Thymus (tissue), 11 donors: ENCODE results near the gene ITPR3. TPM values are rescaled to one million over a fixed set of nuclear protein-coding genes. Genes with fewer than 3 reads are reported as not detected.

Experiments
- DNase-seq, 9 donors: peaks; one replicate each; pipeline ENCODE4 v3.0.0-alpha.2; 2013; ENCODE audit warnings: low spot score in 9 of 9, low read depth in 6 of 9, missing footprints in 1 of 9
- H3K27ac ChIP-seq, 2 donors: one replicate each; pipeline ENCODE4 v1.5.1; 2013; ENCODE audit warnings: control low read depth in 1 of 2, low read depth in 1 of 2, low read length in 1 of 2, mild to moderate bottlenecking in 1 of 2, moderate library complexity in 1 of 2
- H3K27me3 ChIP-seq, 2 donors: one replicate each; pipeline ENCODE4 v1.5.1; 2013; ENCODE audit warnings: low read length in 1 of 2; ENCODE audit not compliant: control insufficient read depth in 2 of 2, insufficient read depth in 1 of 2
- H3K36me3 ChIP-seq, 2 donors: one replicate each; pipeline ENCODE4 v1.5.1; 2013; ENCODE audit warnings: low read length in 1 of 2, mild to moderate bottlenecking in 1 of 2, moderate library complexity in 1 of 2; ENCODE audit not compliant: control insufficient read depth in 2 of 2, insufficient read depth in 2 of 2
- H3K4me1 ChIP-seq, 2 donors: one replicate each; pipeline ENCODE4 v1.5.1; 2013; ENCODE audit warnings: low read length in 2 of 2; ENCODE audit not compliant: control insufficient read depth in 2 of 2, insufficient read depth in 2 of 2
- H3K4me3 ChIP-seq, 2 donors: one replicate each; pipeline ENCODE4 v1.5.1; 2013; ENCODE audit warnings: low read length in 2 of 2, control low read depth in 1 of 2, mild to moderate bottlenecking in 1 of 2
- H3K9me3 ChIP-seq, 2 donors: one replicate each; pipeline ENCODE4 v1.5.1; 2013; ENCODE audit warnings: low read length in 1 of 2, mild to moderate bottlenecking in 1 of 2; ENCODE audit not compliant: control insufficient read depth in 2 of 2, insufficient read depth in 1 of 2
- WGBS: extraction: QIAGEN DNeasy Blood & Tissue Kit; methylation state at CpG from one replicate; pipeline ENCODE4 v1.1.7; 2013; 5-methylcytosine and 5-hydroxymethylcytosine counted together
- polyA plus RNA-seq: library from polyadenylated mRNA; stranded (reverse); fragments of 200-250 nt; gene quantifications from one replicate; pipeline ENCODE4 v1.2.3, GENCODE V29; 2013
- total RNA-seq: library from RNA; stranded (reverse); fragments of 120-200 nt; gene quantifications from one replicate; pipeline ENCODE4 v1.2.4, GENCODE V29; 2013
- donor health status: healthy.

Gene ITPR3
- total and polyA plus RNA-seq, 2 donors, result 4.7 to 19.5 TPM

GRCh38 chr6:33665957-33666356 is 44.8 kb downstream of the ITPR3 start:
- H3K36me3 ChIP-seq, result peaks cover 57 to 84% of the 10 kb centered on the region in 2 donors
- H3K4me3 ChIP-seq, result no peak overlapping the region
- H3K9me3 ChIP-seq, result no peaks in the 10 kb centered on the region
- peaks cover 0 to 2% of the 10 kb centered on the region in 2 donors for H3K4me1 ChIP-seq
- H3K27ac ChIP-seq, result no peak overlapping the region
- WGBS, result 96% methylated on average over 13 of the region's 13 CpGs
- no peaks in the 10 kb centered on the region for H3K27me3 ChIP-seq
- DNase-seq, result no peak

GRCh38 chr6:33667072-33667471 is 46.0 kb downstream of the ITPR3 start:
- H3K4me3 ChIP-seq, result no peak overlapping the region
- H3K36me3 ChIP-seq, result peaks cover 62 to 95% of the 10 kb centered on the region in 2 donors
- DNase-seq, result no peak
- H3K27me3 ChIP-seq, result no peaks in the 10 kb centered on the region
- H3K9me3 ChIP-seq, result no peaks in the 10 kb centered on the region
- peaks cover 0 to 2% of the 10 kb centered on the region in 2 donors for H3K4me1 ChIP-seq
- no peak overlapping the region for H3K27ac ChIP-seq
- 98% methylated on average over 16 of the region's 16 CpGs for WGBS

GRCh38 chr6:33667776-33668175 is 46.7 kb downstream of the ITPR3 start:
- Histone ChIP-seq H3K36me3 (peaks cover 67 to 95% of the 10 kb centered on the region in 2 donors), H3K27ac (no peak overlapping the region), H3K4me3 (no peak overlapping the region), H3K4me1 (peaks cover 0 to 2% of the 10 kb centered on the region in 2 donors), H3K27me3 (no peaks in the 10 kb centered on the region), H3K9me3 (no peaks in the 10 kb centered on the region)
- WGBS, result 99% methylated on average over 11 of the region's 11 CpGs
- DNase-seq, result no peak

GRCh38 chr6:33668328-33668727 is 47.2 kb downstream of the ITPR3 start:
- H3K27me3 ChIP-seq, result no peaks in the 10 kb centered on the region
- no peaks in the 10 kb centered on the region for H3K9me3 ChIP-seq
- peaks cover 0 to 2% of the 10 kb centered on the region in 2 donors for H3K4me1 ChIP-seq
- no peak for DNase-seq
- WGBS, result 98% methylated on average over 8 of the region's 8 CpGs
- H3K4me3 ChIP-seq, result no peak overlapping the region
- H3K36me3 ChIP-seq, result peaks cover 67 to 95% of the 10 kb centered on the region in 2 donors
- no peak overlapping the region for H3K27ac ChIP-seq

GRCh38 chr6:33668914-33669313 is 47.8 kb downstream of the ITPR3 start:
- H3K27ac ChIP-seq, result no peak overlapping the region
- WGBS, result 85% methylated on average over 17 of the region's 17 CpGs
- peak in 7 of 9 donors; percentile 24 to 68 (median 36) for DNase-seq
- H3K4me3 ChIP-seq, result no peak overlapping the region
- H3K36me3 ChIP-seq, result peaks cover 68 to 95% of the 10 kb centered on the region in 2 donors
- H3K27me3 ChIP-seq, result no peaks in the 10 kb centered on the region
- peaks cover 0 to 2% of the 10 kb centered on the region in 2 donors for H3K4me1 ChIP-seq
- no peaks in the 10 kb centered on the region for H3K9me3 ChIP-seq

- Histone ChIP-seq H3K4me1 (peaks cover 0 to 2% of the 10 kb centered on the region in 2 donors), H3K9me3 (no peaks in the 10 kb centered on the region), H3K4me3 (no peak overlapping the region), H3K36me3 (peaks cover 66 to 100% of the 10 kb centered on the region in 2 donors), H3K27me3 (no peaks in the 10 kb centered on the region), H3K27ac (no peak overlapping the region)
- no peak for DNase-seq
- 97% methylated on average over 21 of the region's 21 CpGs for WGBS
These were observed 49.1 kb downstream of the ITPR3 start for GRCh38 chr6:33670086-33670660.

GRCh38 chr6:33670971-33671743 is 50.0 kb downstream of the ITPR3 start:
- H3K27ac ChIP-seq, result no peak overlapping the region
- peaks cover 67 to 100% of the 10 kb centered on the region in 2 donors for H3K36me3 ChIP-seq
- DNase-seq, result no peak
- H3K27me3 ChIP-seq, result no peaks in the 10 kb centered on the region
- H3K4me1 ChIP-seq, result peaks cover 0 to 2% of the 10 kb centered on the region in 2 donors
- WGBS, result 94% methylated on average over 30 of the region's 30 CpGs
- H3K9me3 ChIP-seq, result no peaks in the 10 kb centered on the region
- H3K4me3 ChIP-seq, result no peak overlapping the region

- H3K27me3 ChIP-seq, result no peaks in the 10 kb centered on the region
- no peak for DNase-seq
- 97% methylated on average over 3 of the region's 3 CpGs for WGBS
- no peaks in the 10 kb centered on the region for H3K9me3 ChIP-seq
- H3K4me3 ChIP-seq, result no peak overlapping the region
- H3K36me3 ChIP-seq, result peaks cover 69 to 100% of the 10 kb centered on the region in 2 donors
- H3K4me1 ChIP-seq, result peaks cover 0 to 2% of the 10 kb centered on the region in 2 donors
- no peak overlapping the region for H3K27ac ChIP-seq
These were observed 50.6 kb downstream of the ITPR3 start for GRCh38 chr6:33671744-33672072.

- H3K27ac ChIP-seq, result no peak overlapping the region
- DNase-seq, result no peak
- no peak overlapping the region for H3K4me3 ChIP-seq
- H3K9me3 ChIP-seq, result no peaks in the 10 kb centered on the region
- 93% methylated on average over 5 of the region's 5 CpGs for WGBS
- H3K36me3 ChIP-seq, result peaks cover 68 to 99% of the 10 kb centered on the region in 2 donors
- H3K27me3 ChIP-seq, result no peaks in the 10 kb centered on the region
- peaks cover 0 to 2% of the 10 kb centered on the region in 2 donors for H3K4me1 ChIP-seq
These were observed 51.7 kb downstream of the ITPR3 start for GRCh38 chr6:33672808-33673207.
